B cell (primary cell): ENCODE data around the gene MYL5. TPM values are rescaled to one million over a fixed set of nuclear protein-coding genes. Genes with fewer than 3 reads are reported as not detected.

ENCODE experiments used
- ATAC-seq: fragments of 200-7000 bp; cut with Tn5 transposase; one replicate; pipeline ENCODE4 v1.10.0; 2021; ENCODE audit warnings: low read depth, mild to moderate bottlenecking, moderate number of reproducible peaks, moderate library complexity
- CTCF ChIA-PET: fragments of 350-600 bp; sonication (Branson Sonifier 250); formaldehyde crosslinking; loops from one replicate; lab custom pipeline; 2021; ENCODE audit warnings: antibody characterized with exemption, inconsistent platforms; lab: Charles Lee
- POLR2A ChIA-PET: fragments of 350-600 bp; sonication (Branson Sonifier 250); formaldehyde crosslinking; loops from one replicate; lab custom pipeline; 2021; ENCODE audit warnings: antibody characterized with exemption; lab: Charles Lee
- DNase-seq: peaks from one replicate; pipeline ENCODE4 v3.0.0; 2013
- H2AFZ ChIP-seq: 2 replicates; pipeline ENCODE4 v1.6.1; 2012; ENCODE audit warnings: mild to moderate bottlenecking, low read depth, low read length; ENCODE audit not compliant: insufficient read depth, poor library complexity, severe bottlenecking
- H3K27ac ChIP-seq, 2 donors: 1 replicate in 1 of 2; 2 replicates in 1 of 2; pipeline ENCODE4 v1.5.1; 2012 to 2013; ENCODE audit warnings: low read length in 2 of 2, mild to moderate bottlenecking in 2 of 2, moderate library complexity in 1 of 2
- H3K27me3 ChIP-seq, 4 experiments: fragments of 200-600 bp in 1 of 4; sonication (generic) in 1 of 4; replicated peaks in 1 of 4; 1 replicate in 2 of 4; 2 replicates in 2 of 4; pipeline versions ENCODE4 v1.6.1 to v1.7.0; 2013 to 2016; ENCODE audit warnings: low read length in 3 of 4, mild to moderate bottlenecking in 2 of 4, mixed read lengths in 1 of 4, moderate library complexity in 1 of 4; ENCODE audit not compliant: insufficient read depth in 4 of 4, control insufficient read depth in 3 of 4; ENCODE audit errors: control extremely low read depth in 1 of 4
- H3K36me3 ChIP-seq, 2 experiments: replicated peaks in 1 of 2; 1 replicate in 1 of 2; 2 replicates in 1 of 2; pipeline versions ENCODE4 v1.6.1 to v1.7.1; 2013; ENCODE audit warnings: low read length in 1 of 2; ENCODE audit not compliant: insufficient read depth in 2 of 2, control insufficient read depth in 1 of 2; ENCODE audit errors: control extremely low read depth in 1 of 2, extremely low read depth in 1 of 2
- H3K4me1 ChIP-seq, 2 donors: fragments of 200-600 bp in 1 of 2; sonication (generic) in 1 of 2; 1 replicate in 1 of 2; 2 replicates in 1 of 2; pipeline versions ENCODE4 v1.5.1 to v1.6.1; 2013 to 2017; ENCODE audit warnings: low read length in 2 of 2; ENCODE audit not compliant: control insufficient read depth in 2 of 2, insufficient read depth in 2 of 2
- H3K4me2 ChIP-seq: replicated peaks from 2 replicates; pipeline ENCODE3; 2012; ENCODE audit warnings: mild to moderate bottlenecking, low read depth, low read length; ENCODE audit not compliant: poor library complexity, severe bottlenecking
- H3K4me3 ChIP-seq, 5 experiments: fragments of 200-600 bp in 1 of 5; sonication (generic) in 1 of 5; 1 replicate in 3 of 5; 2 replicates in 2 of 5; pipeline versions ENCODE4 v1.5.1 to v1.7.0; 2011 to 2016; ENCODE audit warnings: low read length in 4 of 5, mild to moderate bottlenecking in 4 of 5, low read depth in 2 of 5, control low read depth in 1 of 5, moderate library complexity in 1 of 5; ENCODE audit not compliant: insufficient read depth in 1 of 5; ENCODE audit errors: control extremely low read depth in 1 of 5, extremely low read depth in 1 of 5
- H3K79me2 ChIP-seq: fragments of 200-600 bp; sonication (generic); one replicate; pipeline ENCODE4 v1.6.0; 2016; ENCODE audit warnings: low read length; ENCODE audit not compliant: control insufficient read depth, insufficient read depth
- H3K9ac ChIP-seq: fragments of 200-600 bp; sonication (generic); 2 replicates; pipeline ENCODE4 v1.6.1; 2017; ENCODE audit warnings: mild to moderate bottlenecking, low read length, moderate library complexity
- H3K9me3 ChIP-seq, 3 donors: one replicate each; pipeline versions ENCODE4 v1.6.1 to v1.7.1; 2013; ENCODE audit warnings: low read length in 2 of 3; ENCODE audit not compliant: control insufficient read depth in 2 of 3, insufficient read depth in 1 of 3; ENCODE audit errors: control extremely low read depth in 1 of 3
- H4K20me1 ChIP-seq: 2 replicates; pipeline ENCODE4 v1.6.0; 2012; ENCODE audit warnings: mild to moderate bottlenecking, low read length; ENCODE audit not compliant: insufficient read depth, control insufficient read depth, poor library complexity, severe bottlenecking
- H3K27ac Mint-ChIP-seq: one replicate; pipeline ENCODE4 v1.8.0; 2021; ENCODE audit warnings: mixed read lengths
- H3K27me3 Mint-ChIP-seq: one replicate; pipeline ENCODE4 v1.8.0; 2021; ENCODE audit warnings: mixed read lengths
- H3K4me1 Mint-ChIP-seq: one replicate; pipeline ENCODE4 v1.8.0; 2021; ENCODE audit warnings: mixed read lengths
- H3K4me3 Mint-ChIP-seq: one replicate; pipeline ENCODE4 v1.8.0; 2021; ENCODE audit warnings: mixed read lengths
- H3K9me3 Mint-ChIP-seq: one replicate; pipeline ENCODE4 v1.8.0; 2022; ENCODE audit warnings: mixed read lengths; ENCODE audit not compliant: insufficient read depth
- EZH2 ChIP-seq: IDR thresholded peaks from 2 replicates; pipeline ENCODE4 v1.6.1; 2012; ENCODE audit warnings: borderline replicate concordance, low read depth, mild to moderate bottlenecking, moderate library complexity, low read length; ENCODE audit not compliant: insufficient read depth, poor library complexity, severe bottlenecking
- WGBS: methylation state at CpG from one replicate; pipeline ENCODE4 v1.1.5; 2013; ENCODE audit warnings: missing lambda C conversion rate; ENCODE audit not compliant: insufficient coverage; 5-methylcytosine and 5-hydroxymethylcytosine counted together
- intact Hi-C: fragments of 100-400 bp; cut with micrococcal nuclease; formaldehyde crosslinking; loops from one replicate; pipeline ENCODE4 v1.10.0; 2022
- polyA plus RNA-seq: library from polyadenylated mRNA; depleted of rRNA; stranded (reverse); fragments of >200 nt; gene quantifications from 2 replicates; pipeline ENCODE4 v1.2.3, GENCODE V29; 2012
- total RNA-seq, 2 donors: library from RNA; stranded (reverse); fragments of 120-200 nt in 1 of 2; gene quantifications; 1 replicate in 1 of 2; 2 replicates in 1 of 2; pipeline versions ENCODE4 v1.2.3 to v1.2.4, GENCODE V29; 2013 to 2022
- TF ChIP-seq, protein P1 (sequence below): fragments of 200-600 bp; IDR thresholded peaks from one replicate; pipeline ENCODE4 v1.8.0; 2022; ENCODE audit warnings: antibody characterized with exemption, mild to moderate bottlenecking

The MYL5 gene
- total and polyA plus RNA-seq, 2 donors (not counting 1 experiment from before 2014, with no cell fraction given) = 16.9 to 38.3 TPM

GRCh38 chr4:665751-666435 is 8.4 kb upstream of the MYL5 start:
- Histone ChIP-seq H3K27ac (no peak overlapping the region), H3K36me3 (peaks cover 0 to 4% of the 10 kb centered on the region in 2 experiments), H3K79me2 (peaks cover 9% of the 10 kb centered on the region), H3K4me3 (no peak overlapping the region), H3K27me3 (no peaks in the 10 kb centered on the region), H3K9ac (no peak overlapping the region), H3K4me1 (peaks cover 9 to 17% of the 10 kb centered on the region in 2 donors), H3K9me3 (peaks cover 0 to 2% (median 0%) of the 10 kb centered on the region in 3 donors), H3K4me2 (no peak overlapping the region), H2AFZ (no peak overlapping the region), H4K20me1 (no peaks in the 10 kb centered on the region)
- intact Hi-C loops = no loop called here
- Mint-ChIP-seq H3K27ac (no peak overlapping the region), H3K9me3 (no peaks in the 10 kb centered on the region), H3K4me3 (no peak overlapping the region), H3K27me3 (no peaks in the 10 kb centered on the region), H3K4me1 (peaks cover 11% of the 10 kb centered on the region)
- ATAC-seq (no peak), DNase-seq (no peak)
- ChIA-PET CTCF (no interaction called here), POLR2A (no interaction called here)
- no peak for TF ChIP-seq EZH2
- TF ChIP-seq, protein P1, sequence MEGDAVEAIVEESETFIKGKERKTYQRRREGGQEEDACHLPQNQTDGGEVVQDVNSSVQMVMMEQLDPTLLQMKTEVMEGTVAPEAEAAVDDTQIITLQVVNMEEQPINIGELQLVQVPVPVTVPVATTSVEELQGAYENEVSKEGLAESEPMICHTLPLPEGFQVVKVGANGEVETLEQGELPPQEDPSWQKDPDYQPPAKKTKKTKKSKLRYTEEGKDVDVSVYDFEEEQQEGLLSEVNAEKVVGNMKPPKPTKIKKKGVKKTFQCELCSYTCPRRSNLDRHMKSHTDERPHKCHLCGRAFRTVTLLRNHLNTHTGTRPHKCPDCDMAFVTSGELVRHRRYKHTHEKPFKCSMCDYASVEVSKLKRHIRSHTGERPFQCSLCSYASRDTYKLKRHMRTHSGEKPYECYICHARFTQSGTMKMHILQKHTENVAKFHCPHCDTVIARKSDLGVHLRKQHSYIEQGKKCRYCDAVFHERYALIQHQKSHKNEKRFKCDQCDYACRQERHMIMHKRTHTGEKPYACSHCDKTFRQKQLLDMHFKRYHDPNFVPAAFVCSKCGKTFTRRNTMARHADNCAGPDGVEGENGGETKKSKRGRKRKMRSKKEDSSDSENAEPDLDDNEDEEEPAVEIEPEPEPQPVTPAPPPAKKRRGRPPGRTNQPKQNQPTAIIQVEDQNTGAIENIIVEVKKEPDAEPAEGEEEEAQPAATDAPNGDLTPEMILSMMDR = no peak
- 86% methylated on average over 21 of the region's 22 CpGs for WGBS

DNA sequence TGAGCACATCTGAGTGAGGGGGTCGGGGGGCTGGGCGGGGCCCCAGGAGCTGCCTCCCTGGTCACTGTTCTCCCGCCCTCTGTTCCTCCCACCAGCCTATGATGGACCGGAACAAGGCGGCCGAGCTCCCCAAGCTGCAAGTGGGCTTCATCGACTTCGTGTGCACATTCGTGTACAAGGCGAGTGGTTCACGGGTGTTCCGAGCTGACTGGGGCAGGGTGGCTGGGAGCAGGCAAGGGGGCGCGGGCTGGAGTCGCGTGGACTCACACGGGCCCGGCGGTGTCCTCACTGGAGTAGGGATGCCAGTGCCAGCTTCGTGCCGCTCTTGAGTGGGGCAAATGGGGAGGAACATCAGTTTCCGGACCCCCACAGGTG is 7.9 kb upstream of the MYL5 start:
- peaks cover 0 to 2% (median 0%) of the 10 kb centered on the region in 3 donors for H3K9me3 ChIP-seq
- Mint-ChIP-seq H3K27me3 (no peaks in the 10 kb centered on the region), H3K27ac (no peak overlapping the region), H3K4me3 (no peak overlapping the region), H3K9me3 (no peaks in the 10 kb centered on the region), H3K4me1 (peaks cover 11% of the 10 kb centered on the region)
- TF ChIP-seq, protein P1 = no peak
- no peak for TF ChIP-seq EZH2
- intact Hi-C loops = no loop called here
- CTCF ChIA-PET = no interaction called here
- H3K36me3 ChIP-seq = peaks cover 0 to 5% of the 10 kb centered on the region in 2 experiments
- peaks cover 9 to 17% of the 10 kb centered on the region in 2 donors for H3K4me1 ChIP-seq
- H2AFZ ChIP-seq = no peak overlapping the region
- H3K79me2 ChIP-seq = peaks cover 9% of the 10 kb centered on the region
- no peak overlapping the region for H3K9ac ChIP-seq
- H3K4me3 ChIP-seq = no peak overlapping the region
- no peak for DNase-seq
- ATAC-seq = no peak
- no peak overlapping the region for H3K4me2 ChIP-seq
- H3K27me3 ChIP-seq = no peaks in the 10 kb centered on the region
- WGBS = 97% methylated on average over 22 of the region's 22 CpGs
- H3K27ac ChIP-seq = no peak overlapping the region
- POLR2A ChIA-PET = no interaction called here
- no peaks in the 10 kb centered on the region for H4K20me1 ChIP-seq
